Naive B cell (primary cell): Measurements from ENCODE around the gene RHBDD1. TPM values are rescaled to one million over a fixed set of nuclear protein-coding genes. Genes with fewer than 3 reads are reported as not detected.

ENCODE experiments used
- ATAC-seq, 2 donors: fragments of 150-1000 bp; cut with Tn5 transposase; 2 replicates each; pipeline ENCODE4 v1.10.0; 2021; ENCODE audit warnings: low read depth in 2 of 2, mild to moderate bottlenecking in 2 of 2, moderate library complexity in 2 of 2
- DNase-seq: peaks from one replicate; pipeline ENCODE4 v3.0.0; 2022
- H3K27ac Mint-ChIP-seq, 6 donors: one replicate each; pipeline ENCODE4 v1.8.0; 2020 to 2022; ENCODE audit warnings: mild to moderate bottlenecking in 6 of 6, mixed read lengths in 6 of 6, moderate library complexity in 5 of 6, inconsistent platforms in 2 of 6
- H3K27me3 Mint-ChIP-seq, 3 donors: one replicate each; pipeline ENCODE4 v1.8.0; 2021 to 2022; ENCODE audit warnings: mixed read lengths in 3 of 3, mild to moderate bottlenecking in 1 of 3
- H3K36me3 Mint-ChIP-seq, 2 donors: one replicate each; pipeline ENCODE4 v1.8.0; 2020 to 2022; ENCODE audit warnings: mixed read lengths in 2 of 2, inconsistent platforms in 1 of 2, mild to moderate bottlenecking in 1 of 2
- H3K4me1 Mint-ChIP-seq, 3 donors: one replicate each; pipeline ENCODE4 v1.8.0; 2020 to 2022; ENCODE audit warnings: mixed read lengths in 3 of 3, inconsistent platforms in 1 of 3, mild to moderate bottlenecking in 1 of 3, moderate library complexity in 1 of 3
- H3K4me3 Mint-ChIP-seq, 8 donors: one replicate each; pipeline ENCODE4 v1.8.0; 2020 to 2022; ENCODE audit warnings: mild to moderate bottlenecking in 8 of 8, mixed read lengths in 8 of 8, moderate library complexity in 8 of 8, inconsistent platforms in 2 of 8
- H3K9me3 Mint-ChIP-seq, 7 donors: one replicate each; pipeline ENCODE4 v1.8.0; 2020 to 2022; ENCODE audit warnings: mixed read lengths in 7 of 7, mild to moderate bottlenecking in 5 of 7, inconsistent platforms in 2 of 7, moderate library complexity in 1 of 7
- polyA plus RNA-seq, 6 donors: library from polyadenylated mRNA; unstranded; fragments of 300-500 nt; fragmentation: Illumina TruSeq; gene quantifications; one replicate each; pipeline ENCODE4 v1.2.3, GENCODE V29; 2021; ENCODE audit warnings: low read depth in 6 of 6

Gene RHBDD1
- polyA plus RNA-seq, 6 donors from 2014 or later: 30.6 to 63.5 (median 49.6) TPM

DNA sequence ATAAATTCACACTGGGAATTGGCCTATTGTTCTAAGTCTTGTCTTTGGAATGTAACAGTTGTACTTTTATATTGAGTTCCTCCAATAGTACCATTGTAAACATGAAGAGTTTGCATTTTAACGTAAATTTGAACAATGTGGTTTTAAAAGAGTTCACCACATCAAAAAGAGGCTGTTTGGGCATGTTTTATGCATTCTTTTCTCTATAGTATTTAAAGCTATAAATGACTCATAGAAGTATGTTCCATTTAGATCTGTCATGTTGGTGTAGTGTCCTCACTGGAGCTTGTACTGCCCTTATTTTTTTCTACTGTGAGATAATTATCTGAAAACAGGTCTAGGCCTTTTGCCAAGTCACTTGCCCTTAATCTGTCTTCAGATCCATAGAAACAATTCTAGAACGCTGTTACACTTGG, 141.9 kb downstream of the RHBDD1 start:
- ATAC-seq (no peak), DNase-seq (no peak)
- H3K36me3 Mint-ChIP-seq: peaks cover 0 to 21% of the 10 kb centered on the region in 2 donors
- peaks cover 17 to 25% (median 19%) of the 10 kb centered on the region in 3 donors for H3K4me1 Mint-ChIP-seq
- peak overlapping the region in 1 of 6 donors; percentile 41 for H3K27ac Mint-ChIP-seq
- H3K27me3 Mint-ChIP-seq: no peaks in the 10 kb centered on the region
- no peaks in the 10 kb centered on the region for H3K9me3 Mint-ChIP-seq
- H3K4me3 Mint-ChIP-seq: no peak overlapping the region

DNA sequence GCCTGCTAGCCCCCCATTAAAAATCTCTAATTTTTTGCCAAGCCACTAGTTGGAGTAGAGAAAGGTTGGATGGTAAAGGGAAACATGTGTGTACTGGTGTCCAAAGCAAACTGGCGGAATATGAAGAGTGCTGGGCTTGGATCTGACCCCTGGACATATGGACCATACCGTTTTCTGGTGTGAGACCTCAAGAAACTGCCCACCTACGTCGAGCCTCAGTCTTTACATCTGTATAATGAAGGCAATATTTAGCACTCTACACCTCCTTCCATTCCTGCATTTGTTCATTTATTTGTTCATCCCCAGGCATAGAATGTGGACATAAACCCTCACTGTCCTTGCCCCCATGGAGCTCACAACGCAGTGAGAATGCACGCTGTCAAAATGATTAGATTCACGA, 142.4 kb downstream of the RHBDD1 start:
- H3K27ac Mint-ChIP-seq: peak overlapping the region in 3 of 6 donors; percentile 15 to 89 (median 41)
- no peak for DNase-seq
- H3K36me3 Mint-ChIP-seq: peaks cover 0 to 18% of the 10 kb centered on the region in 2 donors
- ATAC-seq: no peak
- no peak overlapping the region for H3K4me3 Mint-ChIP-seq
- no peaks in the 10 kb centered on the region for H3K27me3 Mint-ChIP-seq
- H3K9me3 Mint-ChIP-seq: no peaks in the 10 kb centered on the region
- peaks cover 15 to 21% (median 15%) of the 10 kb centered on the region in 3 donors for H3K4me1 Mint-ChIP-seq

DNA sequence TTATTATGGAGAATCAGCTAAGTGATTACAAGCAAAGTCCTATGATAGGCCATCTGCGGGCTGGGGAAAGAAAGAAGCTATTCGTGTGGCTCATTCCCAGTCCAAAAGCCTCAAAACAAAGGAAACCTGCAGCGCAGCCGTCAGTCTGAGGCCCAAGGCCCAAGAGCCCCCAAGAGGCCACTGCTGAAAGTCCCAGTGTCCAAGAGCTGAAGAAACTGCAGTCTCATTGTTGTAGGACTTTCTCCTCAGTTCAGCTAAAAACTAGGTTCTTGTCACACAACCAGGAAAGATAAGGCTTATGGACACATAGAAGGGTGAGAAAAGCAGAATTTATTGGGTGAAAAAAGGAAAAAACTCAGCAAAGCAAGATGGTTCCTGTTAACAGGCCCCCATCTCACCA, 143.2 kb downstream of the RHBDD1 start:
- Mint-ChIP-seq H3K4me1 (peaks cover 16 to 23% (median 17%) of the 10 kb centered on the region in 3 donors), H3K36me3 (peaks cover 0 to 13% of the 10 kb centered on the region in 2 donors), H3K4me3 (no peak overlapping the region), H3K27ac (peak overlapping the region in 2 of 6 donors; percentile 51 to 89), H3K27me3 (no peaks in the 10 kb centered on the region), H3K9me3 (no peaks in the 10 kb centered on the region)
- no peak for ATAC-seq
- no peak for DNase-seq

DNA sequence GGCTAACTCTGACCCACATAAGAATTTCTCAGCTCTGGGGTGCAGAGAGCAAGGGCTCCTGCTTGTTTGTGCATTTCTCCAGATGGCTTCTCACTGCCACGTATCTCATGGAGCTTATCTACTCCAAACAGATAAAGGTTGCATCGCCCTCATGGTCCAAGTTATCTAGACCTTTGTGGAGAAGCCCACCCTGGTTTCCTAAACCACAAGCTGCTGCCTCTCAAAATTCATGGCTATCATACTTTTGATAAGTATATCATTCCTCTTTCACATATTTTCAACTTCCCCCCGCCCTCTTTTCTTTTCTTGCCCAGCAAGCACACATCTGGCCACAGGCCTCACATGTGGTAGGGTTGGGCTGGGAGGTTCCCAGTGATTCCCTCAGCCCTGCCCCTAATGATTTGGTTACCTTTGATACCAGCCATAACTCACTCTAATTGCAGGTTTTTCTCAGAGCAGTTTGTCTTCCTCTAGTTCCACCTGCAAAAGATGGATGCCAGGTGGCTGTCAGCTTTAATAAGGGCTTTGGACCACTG, 146.0 kb downstream of the RHBDD1 start:
- H3K27me3 Mint-ChIP-seq: no peaks in the 10 kb centered on the region
- no peak for ATAC-seq
- no peak for DNase-seq
- no peak overlapping the region for H3K4me3 Mint-ChIP-seq
- no peaks in the 10 kb centered on the region for H3K9me3 Mint-ChIP-seq
- H3K27ac Mint-ChIP-seq: peak overlapping the region in 5 of 6 donors; percentile 24 to 90 (median 67)
- H3K4me1 Mint-ChIP-seq: peaks cover 26 to 31% (median 31%) of the 10 kb centered on the region in 3 donors
- peaks cover 0 to 13% of the 10 kb centered on the region in 2 donors for H3K36me3 Mint-ChIP-seq

DNA sequence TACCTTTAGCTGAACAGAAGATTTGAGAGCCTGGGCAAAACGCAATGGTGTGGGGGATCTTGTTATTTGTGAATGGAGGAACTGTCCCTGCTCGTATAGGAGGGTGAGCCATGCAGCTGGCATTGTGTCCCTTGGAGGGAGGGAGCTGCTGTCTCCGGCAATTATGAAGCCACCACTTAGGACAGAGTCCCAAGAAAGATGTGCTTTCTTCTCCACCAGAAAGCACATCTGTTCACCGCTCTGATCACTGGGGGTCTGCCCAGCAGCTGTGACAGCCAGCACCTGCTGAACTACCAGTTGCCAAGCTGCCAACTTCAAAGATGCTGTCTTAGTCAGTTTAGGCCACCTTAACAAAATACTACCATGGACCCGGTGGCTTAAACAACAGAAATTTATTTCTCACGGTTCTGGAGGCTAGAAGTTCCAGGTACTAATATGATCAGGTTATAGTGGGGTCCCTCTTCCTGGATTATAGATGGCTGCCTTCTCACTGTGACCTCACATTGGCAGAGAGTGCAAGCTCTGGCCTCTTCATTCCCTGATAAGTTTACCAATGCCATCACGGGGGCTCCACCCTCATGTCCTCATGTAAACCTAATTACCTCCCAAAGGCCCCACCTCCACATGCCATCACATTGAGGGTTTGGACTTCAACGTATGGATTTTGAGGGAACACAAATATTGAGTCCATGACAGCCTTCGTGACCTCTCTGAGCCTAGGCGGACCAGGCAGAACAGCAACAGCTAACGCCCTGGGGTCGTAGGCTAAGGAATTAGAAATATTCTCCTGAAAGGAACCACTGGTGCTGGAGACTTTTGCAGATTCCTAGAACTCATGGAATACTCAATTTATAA, 148.3 kb downstream of the RHBDD1 start:
- no peaks in the 10 kb centered on the region for H3K9me3 Mint-ChIP-seq
- ATAC-seq (no peak), DNase-seq (no peak)
- peak overlapping the region; percentile 77 to 96 (median 90) for H3K27ac Mint-ChIP-seq
- H3K36me3 Mint-ChIP-seq: peaks cover 4% of the 10 kb centered on the region in 2 donors
- H3K4me3 Mint-ChIP-seq: peak overlapping the region in 5 of 8 donors; percentile 27 to 58 (median 52)
- peaks cover 23 to 25% (median 25%) of the 10 kb centered on the region in 3 donors for H3K4me1 Mint-ChIP-seq
- H3K27me3 Mint-ChIP-seq: no peaks in the 10 kb centered on the region

DNA sequence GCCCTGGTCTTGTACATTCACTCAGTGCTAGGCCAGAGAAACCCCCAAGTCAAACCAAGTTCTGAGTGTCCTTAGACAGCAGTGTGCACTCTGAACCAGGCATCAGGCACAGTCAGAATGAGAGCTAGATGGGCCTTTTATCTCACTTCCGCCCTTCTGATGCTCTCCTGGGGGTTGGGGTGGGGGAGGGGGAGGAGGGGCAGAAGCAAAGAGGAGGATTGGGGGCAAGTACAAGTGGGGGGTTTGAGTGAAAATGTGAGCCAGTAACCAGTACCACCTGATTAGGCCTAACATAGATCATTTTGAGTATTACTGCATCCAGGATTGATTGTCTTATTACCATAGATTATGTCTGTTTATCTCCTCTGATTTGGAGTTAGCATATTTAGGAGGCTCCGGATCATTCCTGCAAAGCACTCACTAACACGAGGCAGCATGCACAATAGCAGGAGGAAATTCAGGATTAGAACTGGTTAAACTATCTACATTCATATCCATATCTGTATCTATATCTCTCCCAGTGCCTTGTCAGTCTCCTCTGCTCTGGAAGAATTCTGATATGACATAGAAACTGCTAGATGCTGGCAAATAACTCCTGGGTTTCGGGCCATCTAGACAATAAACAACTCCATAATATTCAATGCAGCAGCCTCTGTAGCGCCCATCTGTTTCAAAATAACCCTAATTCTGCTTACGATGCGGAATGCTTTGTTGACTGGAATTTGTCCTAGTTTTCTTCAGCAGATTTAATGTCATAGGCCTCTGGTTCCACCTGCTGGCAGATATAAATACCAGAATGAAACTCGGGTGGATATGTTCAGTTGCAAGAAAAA, 149.1 kb downstream of the RHBDD1 start:
- H3K27ac Mint-ChIP-seq: peak overlapping the region in 5 of 6 donors; percentile 57 to 96 (median 86)
- peak overlapping the region in 4 of 8 donors; percentile 27 to 58 (median 54) for H3K4me3 Mint-ChIP-seq
- peak; percentile 86 to 90 for ATAC-seq
- no peaks in the 10 kb centered on the region for H3K27me3 Mint-ChIP-seq
- no peaks in the 10 kb centered on the region for H3K9me3 Mint-ChIP-seq
- peaks cover 0 to 10% of the 10 kb centered on the region in 2 donors for H3K36me3 Mint-ChIP-seq
- peak; percentile 38 for DNase-seq
- H3K4me1 Mint-ChIP-seq: peaks cover 20 to 25% (median 23%) of the 10 kb centered on the region in 3 donors

DNA sequence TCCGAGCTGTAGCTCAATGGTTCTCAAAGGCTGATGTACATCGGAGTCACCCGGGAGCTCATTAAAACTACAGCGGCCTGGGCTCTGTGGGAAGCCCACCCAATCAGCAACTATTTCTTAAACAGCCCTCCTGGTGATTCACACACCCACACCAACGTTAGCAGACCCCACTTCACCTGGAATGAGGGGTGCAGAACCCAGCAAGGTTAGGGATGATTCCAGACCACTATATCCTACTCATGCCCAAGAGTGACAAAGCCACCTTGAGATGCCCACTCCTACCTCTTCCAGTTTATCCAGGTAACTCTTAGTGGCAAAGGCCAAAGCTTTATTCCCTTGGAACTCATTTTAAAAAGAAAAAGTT, 149.7 kb downstream of the RHBDD1 start:
- DNase-seq: no peak
- H3K4me3 Mint-ChIP-seq: no peak overlapping the region
- no peak for ATAC-seq
- H3K27ac Mint-ChIP-seq: peak overlapping the region in 2 of 6 donors; percentile 77 to 86
- peaks cover 0 to 10% of the 10 kb centered on the region in 2 donors for H3K36me3 Mint-ChIP-seq
- H3K9me3 Mint-ChIP-seq: no peaks in the 10 kb centered on the region
- no peaks in the 10 kb centered on the region for H3K27me3 Mint-ChIP-seq
- peaks cover 20 to 25% (median 23%) of the 10 kb centered on the region in 3 donors for H3K4me1 Mint-ChIP-seq

DNA sequence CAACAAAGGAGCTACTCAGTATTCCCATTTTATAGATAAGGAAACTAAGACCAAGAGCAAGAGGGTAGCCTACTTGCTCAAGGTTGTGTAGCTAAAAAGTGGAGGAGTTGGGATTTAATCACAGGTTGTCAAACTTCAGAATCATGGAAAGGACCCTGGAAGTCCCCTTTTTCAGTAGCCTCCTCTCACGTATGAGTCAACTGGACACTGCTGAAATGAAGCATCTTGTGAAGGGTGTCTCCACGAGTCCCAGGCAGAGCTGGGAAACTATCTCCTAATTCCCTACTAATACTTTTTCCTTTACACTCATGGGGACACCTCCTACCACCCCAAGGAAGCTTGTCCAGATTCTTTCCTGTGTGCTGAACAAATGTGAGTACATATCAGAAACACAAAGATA, 155.8 kb downstream of the RHBDD1 start:
- Mint-ChIP-seq H3K4me3 (no peak overlapping the region), H3K27ac (peak overlapping the region in 1 of 6 donors; percentile 10), H3K27me3 (no peaks in the 10 kb centered on the region), H3K36me3 (peaks cover 22 to 35% of the 10 kb centered on the region in 2 donors), H3K9me3 (no peaks in the 10 kb centered on the region), H3K4me1 (peaks cover 0 to 6% (median 0%) of the 10 kb centered on the region in 3 donors)
- no peak for DNase-seq
- no peak for ATAC-seq

DNA sequence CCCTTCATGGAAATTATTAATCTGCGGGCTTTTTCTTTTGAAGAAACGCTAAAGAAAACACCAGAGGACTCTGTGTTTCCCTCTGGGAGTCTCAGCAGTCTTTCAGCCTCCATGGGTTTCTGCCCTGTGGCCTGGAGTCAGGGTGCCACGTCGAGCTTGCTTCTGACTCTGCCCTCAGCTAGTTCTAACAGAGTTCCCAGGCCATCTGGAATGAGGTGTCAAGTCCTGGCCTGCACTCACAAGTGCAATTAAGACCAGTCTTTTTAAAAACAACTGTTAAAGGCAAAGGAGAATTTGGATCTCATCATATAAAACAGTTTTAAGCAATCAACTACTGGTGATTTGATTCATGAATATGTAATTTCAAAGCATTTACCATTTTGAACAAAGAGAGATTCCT, 157.3 kb downstream of the RHBDD1 start:
- Mint-ChIP-seq H3K36me3 (peaks cover 23 to 35% of the 10 kb centered on the region in 2 donors), H3K4me3 (no peak overlapping the region), H3K9me3 (no peaks in the 10 kb centered on the region), H3K27ac (no peak overlapping the region), H3K4me1 (peaks cover 0 to 6% (median 0%) of the 10 kb centered on the region in 3 donors), H3K27me3 (no peaks in the 10 kb centered on the region)
- no peak for ATAC-seq
- no peak for DNase-seq

DNA sequence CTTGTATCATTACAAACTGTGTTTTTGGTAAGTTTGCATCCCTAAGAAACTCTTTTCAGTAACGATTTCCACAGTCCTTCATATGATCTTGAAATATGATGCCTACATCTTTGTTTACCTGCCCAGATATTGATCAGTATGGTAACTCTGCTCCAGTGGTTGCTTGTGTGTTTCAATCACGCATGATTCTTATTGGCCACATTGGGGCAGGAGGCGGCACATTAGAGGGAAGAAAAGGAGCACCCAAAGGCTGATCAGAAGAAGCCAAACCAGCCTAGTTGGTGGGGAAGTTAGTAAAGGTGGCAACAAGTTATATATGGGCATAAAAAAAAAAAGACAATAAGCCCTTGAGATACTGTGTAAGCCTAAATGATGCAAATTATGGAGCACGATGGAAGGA, 158.9 kb downstream of the RHBDD1 start:
- Mint-ChIP-seq H3K9me3 (peaks cover 0 to 5% (median 0%) of the 10 kb centered on the region in 7 donors), H3K36me3 (peaks cover 24 to 50% of the 10 kb centered on the region in 2 donors), H3K27ac (peak overlapping the region in 1 of 6 donors; percentile 9), H3K27me3 (no peaks in the 10 kb centered on the region), H3K4me1 (no peaks in the 10 kb centered on the region), H3K4me3 (no peak overlapping the region)
- DNase-seq: no peak
- no peak for ATAC-seq

DNA sequence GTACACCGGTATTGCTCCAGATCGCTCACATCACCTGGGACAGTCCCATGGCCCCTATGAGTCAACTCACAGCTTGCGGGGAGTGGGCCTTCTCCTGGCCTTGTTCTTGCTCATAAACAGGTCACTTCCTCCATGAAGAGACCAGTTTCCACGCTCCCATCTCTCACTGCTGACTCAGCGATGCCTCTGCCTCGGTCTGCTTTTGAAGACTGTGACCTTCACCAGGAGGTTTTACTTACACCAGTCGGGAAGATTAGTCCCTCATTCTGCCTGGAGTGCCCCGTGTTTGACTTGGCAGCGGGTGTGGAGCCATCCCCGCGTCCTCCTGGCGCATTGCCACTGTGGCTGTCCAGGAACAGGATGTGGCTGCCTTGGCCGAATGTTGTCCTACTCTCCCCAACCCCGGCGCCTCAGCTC, 159.8 kb downstream of the RHBDD1 start:
- H3K9me3 Mint-ChIP-seq: peaks cover 0 to 5% (median 0%) of the 10 kb centered on the region in 7 donors
- H3K4me3 Mint-ChIP-seq: no peak overlapping the region
- H3K27ac Mint-ChIP-seq: no peak overlapping the region
- H3K4me1 Mint-ChIP-seq: no peaks in the 10 kb centered on the region
- H3K27me3 Mint-ChIP-seq: no peaks in the 10 kb centered on the region
- no peak for ATAC-seq
- no peak for DNase-seq
- peaks cover 24 to 58% of the 10 kb centered on the region in 2 donors for H3K36me3 Mint-ChIP-seq

DNA sequence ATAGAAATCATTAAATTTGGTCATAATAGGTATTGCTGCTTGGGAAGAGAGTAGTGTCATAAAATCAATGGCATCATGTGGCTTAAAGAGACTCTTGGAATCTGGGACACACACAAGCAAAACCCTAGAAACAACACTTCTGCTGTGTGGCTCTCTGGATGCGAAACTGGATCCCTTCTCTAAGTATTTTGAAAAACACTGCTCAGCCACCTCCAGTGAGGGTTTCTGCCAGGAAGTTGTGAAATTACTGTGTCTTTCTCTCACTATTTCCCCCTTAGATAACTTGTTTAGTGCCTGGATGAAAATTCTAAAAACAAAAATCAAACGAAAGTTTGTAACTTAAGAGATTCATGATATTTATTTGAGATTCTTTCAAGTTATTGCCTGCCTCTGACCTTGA, 163.8 kb downstream of the RHBDD1 start:
- H3K9me3 Mint-ChIP-seq: peaks cover 0 to 5% (median 0%) of the 10 kb centered on the region in 7 donors
- peaks cover 33 to 44% of the 10 kb centered on the region in 2 donors for H3K36me3 Mint-ChIP-seq
- H3K4me1 Mint-ChIP-seq: no peaks in the 10 kb centered on the region
- no peaks in the 10 kb centered on the region for H3K27me3 Mint-ChIP-seq
- peak overlapping the region in 1 of 6 donors; percentile 15 for H3K27ac Mint-ChIP-seq
- H3K4me3 Mint-ChIP-seq: no peak overlapping the region
- ATAC-seq (no peak), DNase-seq (no peak)

DNA sequence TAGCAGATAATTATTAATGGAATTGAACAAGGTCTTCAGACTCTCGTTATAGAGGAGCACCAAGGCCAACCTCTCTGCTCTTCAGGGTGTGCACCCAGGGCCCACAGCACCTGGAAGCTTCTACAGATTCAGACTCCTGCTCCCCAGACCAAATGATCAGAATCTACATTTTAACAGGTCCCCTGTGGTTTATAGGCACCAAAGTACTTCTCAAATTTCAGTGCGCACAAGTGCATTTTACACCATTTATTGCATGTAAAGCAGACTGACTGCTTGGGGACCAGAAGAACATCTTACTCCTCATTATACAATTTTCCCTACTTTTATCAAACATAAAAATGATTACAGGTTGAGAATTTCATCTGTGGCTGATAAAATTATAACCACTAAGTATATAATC, 164.3 kb downstream of the RHBDD1 start:
- Mint-ChIP-seq H3K4me3 (no peak overlapping the region), H3K4me1 (no peaks in the 10 kb centered on the region), H3K27me3 (no peaks in the 10 kb centered on the region), H3K27ac (peak overlapping the region in 2 of 6 donors; percentile 15 to 39), H3K36me3 (peaks cover 33 to 39% of the 10 kb centered on the region in 2 donors), H3K9me3 (peaks cover 0 to 5% (median 0%) of the 10 kb centered on the region in 7 donors)
- DNase-seq (no peak), ATAC-seq (no peak)
